ENCODE measurements around the gene NOG. TPM values are rescaled to one million over a fixed set of nuclear protein-coding genes. Genes with fewer than 3 reads are reported as not detected.

NOG gene
- total and polyA plus RNA-seq, 9 of the 15 experiments (the other 6 are each of a cell fraction or from before 2014, with no cell fraction given) = not detected

DNA sequence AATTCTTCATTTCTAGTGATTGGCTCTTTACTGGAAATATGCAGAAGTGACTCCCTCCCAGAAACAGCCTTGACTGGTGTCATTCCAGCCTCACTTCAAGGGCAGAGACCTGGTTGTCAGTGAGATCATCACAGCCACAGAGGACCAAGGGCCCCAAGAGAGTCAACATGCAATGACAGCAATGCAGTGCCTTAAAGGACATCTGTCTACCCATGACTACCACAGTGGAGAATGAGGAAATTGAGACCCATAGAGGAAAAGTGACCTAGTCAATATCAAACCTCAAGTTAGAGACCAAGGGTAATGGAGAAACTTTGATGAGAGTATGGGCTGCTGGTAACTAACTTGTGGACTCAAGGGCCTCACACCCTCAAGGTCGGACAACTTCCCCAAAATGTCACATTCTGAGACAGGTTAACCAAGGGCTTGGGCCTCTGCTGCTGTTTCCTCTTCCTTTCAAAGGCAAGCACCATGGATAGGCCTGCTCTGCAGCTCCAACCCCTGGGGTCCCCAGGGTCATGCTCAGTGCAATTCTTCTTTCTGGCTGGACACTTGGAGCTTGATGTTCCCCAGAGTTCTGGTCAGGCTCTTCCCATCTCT, 11.3 kb downstream of the NOG start:
- Histone ChIP-seq H3K36me3 (ENCODE audit: control insufficient read depth, insufficient read depth, low read length) (no peaks in the 10 kb centered on the region), H3K4me2 (ENCODE audit: insufficient read depth, low read length) (no peak overlapping the region), H3K27ac (ENCODE audit: extremely low read depth, low read depth, low read length) (no peak overlapping the region), H2AFZ (ENCODE audit: low read depth, low read length) (no peak overlapping the region), H3K9ac (ENCODE audit: insufficient read depth in 1 of 2, low read depth in 2 of 2, low read length in 2 of 2) (no peak overlapping the region), H3K4me1 (replicated peaks in 1 of 2; ENCODE audit: control insufficient read depth in 2 of 2, insufficient read depth in 2 of 2, low read length in 2 of 2) (no peaks in the 10 kb centered on the region), H3K4me3 (no peak overlapping the region), H4K20me1 (replicated peaks; ENCODE audit: control insufficient read depth, insufficient read depth, low read length) (no peaks in the 10 kb centered on the region), H3K9me1 (ENCODE audit: control insufficient read depth, insufficient read depth, low read length) (no peaks in the 10 kb centered on the region), H3K27me3 (ENCODE audit: control insufficient read depth in 2 of 2, insufficient read depth in 2 of 2, low read length in 2 of 2) (no peaks in the 10 kb centered on the region; a peak in 1 of 5 replicates), H3K9me3 (replicated peaks; ENCODE audit: control insufficient read depth, insufficient read depth, low read depth, low read length) (no peaks in the 10 kb centered on the region), H3K79me2 (ENCODE audit: control insufficient read depth, insufficient read depth, low read length) (no peaks in the 10 kb centered on the region)
- no TSS peak for BruUV-seq (replicated peaks)
- intact Hi-C loops (cut with micrococcal nuclease) (no loop called here), in situ Hi-C loops (cut with MboI) (no loop called here)
- FAIRE-seq = no peak
- WGBS (ENCODE audit: insufficient coverage, low coverage, missing lambda C conversion rate) = 0% methylated on average over 1 of the region's 1 CpG
- ChIA-PET POLR2A (interaction anchor here (1.3 kb wide), 1 partner anchor 89 kb away, joined by 3 read pairs; no protein-coding TSS in a partner anchor), CTCF (ENCODE audit: low intra/inter-chr PET ratio) (no interaction called here)
- no peak for ATAC-seq
- DNase-seq (ENCODE audit: extremely low read depth in 1 of 4, low spot score in 3 of 4) = no peak
- TF ChIP-seq THRA (IDR thresholded peaks at IDR 0.05) (no peak), U2AF1 (optimal IDR thresholded peaks at IDR 0.05; ENCODE audit: low read depth, low read length) (no peak), MTA2 (IDR thresholded peaks at IDR 0.05; ENCODE audit: low read depth) (no peak), ZNF830 (CRISPR knock-in tag; IDR thresholded peaks at IDR 0.05) (no peak), RNF2 (IDR thresholded peaks at IDR 0.05) (no peak), THAP12 (CRISPR knock-in tag; IDR thresholded peaks at IDR 0.05) (no peak), ZNF165 (CRISPR knock-in tag; IDR thresholded peaks at IDR 0.05; ENCODE audit: borderline replicate concordance) (no peak), BRF2 (IDR thresholded peaks at IDR 0.05; ENCODE audit: borderline replicate concordance, insufficient read depth, insufficient read length) (no peak), MEF2A (IDR thresholded peaks at IDR 0.05; ENCODE audit: control insufficient read depth, low read depth, low read length) (no peak), XRCC3 (IDR thresholded peaks at IDR 0.05) (no peak), NFE2L1 (tag; IDR thresholded peaks at IDR 0.05; ENCODE audit: borderline replicate concordance, low read depth) (no peak)
- TF ChIP-seq, protein P1, sequence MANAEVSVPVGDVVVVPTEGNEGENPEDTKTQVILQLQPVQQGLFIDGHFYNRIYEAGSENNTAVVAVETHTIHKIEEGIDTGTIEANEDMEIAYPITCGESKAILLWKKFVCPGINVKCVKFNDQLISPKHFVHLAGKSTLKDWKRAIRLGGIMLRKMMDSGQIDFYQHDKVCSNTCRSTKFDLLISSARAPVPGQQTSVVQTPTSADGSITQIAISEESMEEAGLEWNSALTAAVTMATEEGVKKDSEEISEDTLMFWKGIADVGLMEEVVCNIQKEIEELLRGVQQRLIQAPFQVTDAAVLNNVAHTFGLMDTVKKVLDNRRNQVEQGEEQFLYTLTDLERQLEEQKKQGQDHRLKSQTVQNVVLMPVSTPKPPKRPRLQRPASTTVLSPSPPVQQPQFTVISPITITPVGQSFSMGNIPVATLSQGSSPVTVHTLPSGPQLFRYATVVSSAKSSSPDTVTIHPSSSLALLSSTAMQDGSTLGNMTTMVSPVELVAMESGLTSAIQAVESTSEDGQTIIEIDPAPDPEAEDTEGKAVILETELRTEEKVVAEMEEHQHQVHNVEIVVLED (CRISPR knock-in tag; IDR thresholded peaks at IDR 0.05) = no peak
- TF ChIP-seq, protein P2, sequence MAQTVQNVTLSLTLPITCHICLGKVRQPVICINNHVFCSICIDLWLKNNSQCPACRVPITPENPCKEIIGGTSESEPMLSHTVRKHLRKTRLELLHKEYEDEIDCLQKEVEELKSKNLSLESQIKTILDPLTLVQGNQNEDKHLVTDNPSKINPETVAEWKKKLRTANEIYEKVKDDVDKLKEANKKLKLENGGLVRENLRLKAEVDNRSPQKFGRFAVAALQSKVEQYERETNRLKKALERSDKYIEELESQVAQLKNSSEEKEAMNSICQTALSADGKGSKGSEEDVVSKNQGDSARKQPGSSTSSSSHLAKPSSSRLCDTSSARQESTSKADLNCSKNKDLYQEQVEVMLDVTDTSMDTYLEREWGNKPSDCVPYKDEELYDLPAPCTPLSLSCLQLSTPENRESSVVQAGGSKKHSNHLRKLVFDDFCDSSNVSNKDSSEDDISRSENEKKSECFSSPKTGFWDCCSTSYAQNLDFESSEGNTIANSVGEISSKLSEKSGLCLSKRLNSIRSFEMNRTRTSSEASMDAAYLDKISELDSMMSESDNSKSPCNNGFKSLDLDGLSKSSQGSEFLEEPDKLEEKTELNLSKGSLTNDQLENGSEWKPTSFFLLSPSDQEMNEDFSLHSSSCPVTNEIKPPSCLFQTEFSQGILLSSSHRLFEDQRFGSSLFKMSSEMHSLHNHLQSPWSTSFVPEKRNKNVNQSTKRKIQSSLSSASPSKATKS (CRISPR knock-in tag; IDR thresholded peaks at IDR 0.05) = no peak

Measured in K562 (cell line).